ENCODE measurements around the gene MCC.
A peak's percentile ranks its signal among the peaks of the same experiment; 100 is the strongest.

Gene MCC

GRCh38 chr5:113052041-113052795 lies 436.0 kb downstream of the MCC start:
- no peak for DNase-seq
- intact Hi-C loops (cut with DNase I): no loop called here

GRCh38 chr5:113050721-113051382 lies 437.4 kb downstream of the MCC start:
- DNase-seq: peak in 1 of 10 donors; percentile 28
- intact Hi-C loops (cut with DNase I): no loop called here

- peak in 1 of 10 donors; percentile 49 for DNase-seq
- intact Hi-C loops (cut with DNase I): no loop called here
These were observed 439.3 kb downstream of the MCC start for GRCh38 chr5:113048931-113049330.

- intact Hi-C loops (cut with DNase I): no loop called here
- peak in 1 of 10 donors; percentile 62 for DNase-seq
These were observed 440.3 kb downstream of the MCC start for GRCh38 chr5:113047733-113048652.

- no peak for DNase-seq
These were observed 441.0 kb downstream of the MCC start for GRCh38 chr5:113047234-113047633.

GRCh38 chr5:113044776-113045465 lies 443.3 kb downstream of the MCC start:
- intact Hi-C loops (cut with DNase I): no loop called here
- DNase-seq: no peak

More at GRCh38 chr5:113047234-113047633, 441.0 kb downstream of the MCC start:
- intact Hi-C loops (cut with DNase I): no loop called here

GRCh38 chr5:113043491-113043931 lies 444.7 kb downstream of the MCC start:
- DNase-seq: peak in 5 of 10 donors; percentile 28 to 91 (median 37)
- intact Hi-C loops (cut with DNase I): no loop called here

- no peak for DNase-seq
- intact Hi-C loops (cut with DNase I): no loop called here
These were observed 445.6 kb downstream of the MCC start for GRCh38 chr5:113042491-113043243.

GRCh38 chr5:113040672-113041260 lies 447.5 kb downstream of the MCC start:
- DNase-seq: no peak
- intact Hi-C loops (cut with DNase I): no loop called here

- intact Hi-C loops (cut with DNase I): loop anchor here (1.0 kb wide), 1 partner anchor 19 kb away; no protein-coding TSS in a partner anchor
- no peak for DNase-seq
These were observed 448.3 kb downstream of the MCC start for GRCh38 chr5:113039934-113040285.

GRCh38 chr5:113039229-113039933 lies 448.9 kb downstream of the MCC start:
- DNase-seq: peak in 1 of 10 donors; percentile 46
- intact Hi-C loops (cut with DNase I): loop anchor here (1.0 kb wide), 1 partner anchor 18 kb away; no protein-coding TSS in a partner anchor

GRCh38 chr5:113038714-113039113 lies 449.5 kb downstream of the MCC start:
- DNase-seq: no peak
- intact Hi-C loops (cut with DNase I): loop anchor here (1.0 kb wide), 1 partner anchor 17 kb away; no protein-coding TSS in a partner anchor

- DNase-seq: no peak
- intact Hi-C loops (cut with DNase I): no loop called here
These were observed 450.1 kb downstream of the MCC start for GRCh38 chr5:113038136-113038535.

- intact Hi-C loops (cut with DNase I): no loop called here
- no peak for DNase-seq
These were observed 451.4 kb downstream of the MCC start for GRCh38 chr5:113036826-113037225.

- DNase-seq: no peak
- intact Hi-C loops (cut with DNase I): no loop called here
These were observed 451.9 kb downstream of the MCC start for GRCh38 chr5:113036321-113036720.

GRCh38 chr5:113035096-113035495 lies 453.2 kb downstream of the MCC start:
- DNase-seq: no peak
- intact Hi-C loops (cut with DNase I): no loop called here

- no peak for DNase-seq
- intact Hi-C loops (cut with DNase I): no loop called here
These were observed 454.0 kb downstream of the MCC start for GRCh38 chr5:113034182-113034773.

GRCh38 chr5:113031557-113031956 lies 456.7 kb downstream of the MCC start:
- intact Hi-C loops (cut with DNase I): no loop called here
- DNase-seq: no peak

All from posterior cingulate gyrus (tissue), 11 donors.